HepG2 (cell line): ENCODE data around the gene PIP5K1C. TPM values are rescaled to one million over a fixed set of nuclear protein-coding genes. Genes with fewer than 3 reads are reported as not detected.

Experiments used
- MEIS1 ChIP-seq: sonication (generic); formaldehyde crosslinking; IDR thresholded peaks from 2 replicates; pipeline ENCODE4 v1.9.0; 2021; ENCODE audit warnings: mild to moderate bottlenecking, missing genetic modification reagents, moderate library complexity, borderline replicate concordance
- RFXAP ChIP-seq: sonication (generic); formaldehyde crosslinking; IDR thresholded peaks from 2 replicates; pipeline ENCODE4 v1.4.0; 2020; ENCODE audit warnings: missing genetic modification reagents, borderline replicate concordance
- SIN3B ChIP-seq: fragments of 150-350 bp; IDR thresholded peaks from 2 replicates; pipeline ENCODE4 v1.6.1; 2014; ENCODE audit warnings: low read length
- SRSF1 ChIP-seq: fragments of 200-400 bp; formaldehyde crosslinking; optimal IDR thresholded peaks from 2 replicates; pipeline ENCODE3; 2017; ENCODE audit warnings: mild to moderate bottlenecking, low read depth, low read length, moderate library complexity
- SYNCRIP ChIP-seq: fragments of 200-400 bp; formaldehyde crosslinking; IDR thresholded peaks from 2 replicates; pipeline ENCODE4 v1.6.1; 2018; ENCODE audit warnings: mild to moderate bottlenecking, low read depth, low read length; ENCODE audit not compliant: insufficient read depth
- polyA plus RNA-seq, 8 experiments: library from polyadenylated mRNA; depleted of rRNA in 3 of 8; stranded (reverse) in 7 of 8; unstranded in 1 of 8; fragments of >200 nt; fragmentation: Illumina TruSeq in 4 of 8; extraction: Trizol in 4 of 8; gene quantifications; 2 replicates each; pipeline versions ENCODE4 v1.2.1 to v1.2.3, GENCODE V29; 2011 to 2016; ENCODE audit warnings: low read depth in 4 of 8, missing spikeins in 1 of 8, mixed read lengths in 1 of 8; ENCODE audit not compliant: insufficient read depth in 1 of 8
- total RNA-seq, 5 experiments: library from RNA; depleted of rRNA; stranded (reverse); fragments of >200 nt; fragmentation: Illumina TruSeq; extraction: Trizol; gene quantifications; 2 replicates each; pipeline ENCODE4 v1.2.3, GENCODE V29; 2016; ENCODE audit warnings: low read depth in 1 of 5
- TF ChIP-seq, protein P1 (sequence below): IDR thresholded peaks from 2 replicates; pipeline ENCODE4 v1.6.1; 2016; ENCODE audit warnings: low read depth, missing genetic modification reagents, missing compliant biosample characterization
- TF ChIP-seq, protein P2 (sequence below): sonication (generic); formaldehyde crosslinking; IDR thresholded peaks from 2 replicates; pipeline ENCODE4 v1.9.0; 2021; ENCODE audit warnings: missing genetic modification reagents, borderline replicate concordance
- TF ChIP-seq, protein P3 (sequence below): IDR thresholded peaks from 2 replicates; pipeline ENCODE4 v1.6.1; 2016; ENCODE audit warnings: missing genetic modification reagents, missing compliant biosample characterization
- TF ChIP-seq, protein P4 (sequence below): sonication (generic); formaldehyde crosslinking; IDR thresholded peaks from 2 replicates; pipeline ENCODE4 v1.8.0; 2022; ENCODE audit warnings: mild to moderate bottlenecking, missing genetic modification reagents, moderate library complexity
- TF ChIP-seq, protein P5 (sequence below): sonication (generic); formaldehyde crosslinking; IDR thresholded peaks from 2 replicates; pipeline ENCODE4 v1.9.0; 2022; ENCODE audit warnings: low read depth, missing genetic modification reagents

The PIP5K1C gene
- total and polyA plus RNA-seq, 2 of the 13 experiments (the other 11 are each of a cell fraction or from before 2014, with no cell fraction given) = 3.6 to 4.3 TPM

DNA sequence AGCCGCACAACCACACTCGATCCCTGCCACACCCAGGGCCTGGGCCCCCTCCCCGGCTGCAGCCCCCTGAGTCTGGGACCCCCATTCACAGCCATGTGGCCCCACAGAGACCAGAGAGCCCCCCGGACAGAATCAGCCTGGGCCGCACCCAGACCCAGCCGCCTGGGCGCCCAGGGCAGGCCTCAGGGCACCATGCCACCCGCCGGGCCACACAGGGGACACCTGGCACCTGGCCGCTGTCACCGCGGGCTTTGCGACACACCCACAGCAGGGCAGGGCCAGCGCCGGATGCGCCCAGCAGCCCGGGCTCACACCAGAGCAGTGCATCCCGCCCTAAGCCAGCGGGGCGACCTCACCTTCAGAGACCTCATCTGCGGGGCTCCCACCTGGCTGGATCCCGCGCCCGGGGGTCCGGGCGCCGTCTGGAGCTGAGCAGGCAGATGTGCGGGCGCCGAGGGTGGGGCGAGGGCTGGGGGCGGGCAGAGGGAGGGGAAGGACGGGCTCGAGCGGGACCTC, 94.0 kb downstream of the PIP5K1C start (continued):
- TF ChIP-seq, protein P1, sequence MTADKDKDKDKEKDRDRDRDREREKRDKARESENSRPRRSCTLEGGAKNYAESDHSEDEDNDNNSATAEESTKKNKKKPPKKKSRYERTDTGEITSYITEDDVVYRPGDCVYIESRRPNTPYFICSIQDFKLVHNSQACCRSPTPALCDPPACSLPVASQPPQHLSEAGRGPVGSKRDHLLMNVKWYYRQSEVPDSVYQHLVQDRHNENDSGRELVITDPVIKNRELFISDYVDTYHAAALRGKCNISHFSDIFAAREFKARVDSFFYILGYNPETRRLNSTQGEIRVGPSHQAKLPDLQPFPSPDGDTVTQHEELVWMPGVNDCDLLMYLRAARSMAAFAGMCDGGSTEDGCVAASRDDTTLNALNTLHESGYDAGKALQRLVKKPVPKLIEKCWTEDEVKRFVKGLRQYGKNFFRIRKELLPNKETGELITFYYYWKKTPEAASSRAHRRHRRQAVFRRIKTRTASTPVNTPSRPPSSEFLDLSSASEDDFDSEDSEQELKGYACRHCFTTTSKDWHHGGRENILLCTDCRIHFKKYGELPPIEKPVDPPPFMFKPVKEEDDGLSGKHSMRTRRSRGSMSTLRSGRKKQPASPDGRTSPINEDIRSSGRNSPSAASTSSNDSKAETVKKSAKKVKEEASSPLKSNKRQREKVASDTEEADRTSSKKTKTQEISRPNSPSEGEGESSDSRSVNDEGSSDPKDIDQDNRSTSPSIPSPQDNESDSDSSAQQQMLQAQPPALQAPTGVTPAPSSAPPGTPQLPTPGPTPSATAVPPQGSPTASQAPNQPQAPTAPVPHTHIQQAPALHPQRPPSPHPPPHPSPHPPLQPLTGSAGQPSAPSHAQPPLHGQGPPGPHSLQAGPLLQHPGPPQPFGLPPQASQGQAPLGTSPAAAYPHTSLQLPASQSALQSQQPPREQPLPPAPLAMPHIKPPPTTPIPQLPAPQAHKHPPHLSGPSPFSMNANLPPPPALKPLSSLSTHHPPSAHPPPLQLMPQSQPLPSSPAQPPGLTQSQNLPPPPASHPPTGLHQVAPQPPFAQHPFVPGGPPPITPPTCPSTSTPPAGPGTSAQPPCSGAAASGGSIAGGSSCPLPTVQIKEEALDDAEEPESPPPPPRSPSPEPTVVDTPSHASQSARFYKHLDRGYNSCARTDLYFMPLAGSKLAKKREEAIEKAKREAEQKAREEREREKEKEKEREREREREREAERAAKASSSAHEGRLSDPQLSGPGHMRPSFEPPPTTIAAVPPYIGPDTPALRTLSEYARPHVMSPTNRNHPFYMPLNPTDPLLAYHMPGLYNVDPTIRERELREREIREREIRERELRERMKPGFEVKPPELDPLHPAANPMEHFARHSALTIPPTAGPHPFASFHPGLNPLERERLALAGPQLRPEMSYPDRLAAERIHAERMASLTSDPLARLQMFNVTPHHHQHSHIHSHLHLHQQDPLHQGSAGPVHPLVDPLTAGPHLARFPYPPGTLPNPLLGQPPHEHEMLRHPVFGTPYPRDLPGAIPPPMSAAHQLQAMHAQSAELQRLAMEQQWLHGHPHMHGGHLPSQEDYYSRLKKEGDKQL (CRISPR knock-in tag) = no peak
- TF ChIP-seq MEIS1 (no peak), SYNCRIP (no peak), RFXAP (CRISPR knock-in tag) (no peak), SIN3B (no peak), SRSF1 (no peak)
- TF ChIP-seq, protein P2, sequence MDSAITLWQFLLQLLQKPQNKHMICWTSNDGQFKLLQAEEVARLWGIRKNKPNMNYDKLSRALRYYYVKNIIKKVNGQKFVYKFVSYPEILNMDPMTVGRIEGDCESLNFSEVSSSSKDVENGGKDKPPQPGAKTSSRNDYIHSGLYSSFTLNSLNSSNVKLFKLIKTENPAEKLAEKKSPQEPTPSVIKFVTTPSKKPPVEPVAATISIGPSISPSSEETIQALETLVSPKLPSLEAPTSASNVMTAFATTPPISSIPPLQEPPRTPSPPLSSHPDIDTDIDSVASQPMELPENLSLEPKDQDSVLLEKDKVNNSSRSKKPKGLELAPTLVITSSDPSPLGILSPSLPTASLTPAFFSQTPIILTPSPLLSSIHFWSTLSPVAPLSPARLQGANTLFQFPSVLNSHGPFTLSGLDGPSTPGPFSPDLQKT (CRISPR knock-in tag) = no peak
- TF ChIP-seq, protein P3, sequence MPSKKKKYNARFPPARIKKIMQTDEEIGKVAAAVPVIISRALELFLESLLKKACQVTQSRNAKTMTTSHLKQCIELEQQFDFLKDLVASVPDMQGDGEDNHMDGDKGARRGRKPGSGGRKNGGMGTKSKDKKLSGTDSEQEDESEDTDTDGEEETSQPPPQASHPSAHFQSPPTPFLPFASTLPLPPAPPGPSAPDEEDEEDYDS (CRISPR knock-in tag) = no peak
- TF ChIP-seq, protein P4, sequence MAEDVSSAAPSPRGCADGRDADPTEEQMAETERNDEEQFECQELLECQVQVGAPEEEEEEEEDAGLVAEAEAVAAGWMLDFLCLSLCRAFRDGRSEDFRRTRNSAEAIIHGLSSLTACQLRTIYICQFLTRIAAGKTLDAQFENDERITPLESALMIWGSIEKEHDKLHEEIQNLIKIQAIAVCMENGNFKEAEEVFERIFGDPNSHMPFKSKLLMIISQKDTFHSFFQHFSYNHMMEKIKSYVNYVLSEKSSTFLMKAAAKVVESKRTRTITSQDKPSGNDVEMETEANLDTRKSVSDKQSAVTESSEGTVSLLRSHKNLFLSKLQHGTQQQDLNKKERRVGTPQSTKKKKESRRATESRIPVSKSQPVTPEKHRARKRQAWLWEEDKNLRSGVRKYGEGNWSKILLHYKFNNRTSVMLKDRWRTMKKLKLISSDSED (CRISPR knock-in tag) = no peak
- TF ChIP-seq, protein P5, sequence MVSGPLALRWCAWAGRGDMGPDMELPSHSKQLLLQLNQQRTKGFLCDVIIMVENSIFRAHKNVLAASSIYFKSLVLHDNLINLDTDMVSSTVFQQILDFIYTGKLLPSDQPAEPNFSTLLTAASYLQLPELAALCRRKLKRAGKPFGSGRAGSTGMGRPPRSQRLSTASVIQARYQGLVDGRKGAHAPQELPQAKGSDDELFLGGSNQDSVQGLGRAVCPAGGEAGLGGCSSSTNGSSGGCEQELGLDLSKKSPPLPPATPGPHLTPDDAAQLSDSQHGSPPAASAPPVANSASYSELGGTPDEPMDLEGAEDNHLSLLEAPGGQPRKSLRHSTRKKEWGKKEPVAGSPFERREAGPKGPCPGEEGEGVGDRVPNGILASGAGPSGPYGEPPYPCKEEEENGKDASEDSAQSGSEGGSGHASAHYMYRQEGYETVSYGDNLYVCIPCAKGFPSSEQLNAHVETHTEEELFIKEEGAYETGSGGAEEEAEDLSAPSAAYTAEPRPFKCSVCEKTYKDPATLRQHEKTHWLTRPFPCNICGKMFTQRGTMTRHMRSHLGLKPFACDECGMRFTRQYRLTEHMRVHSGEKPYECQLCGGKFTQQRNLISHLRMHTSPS (CRISPR knock-in tag) = 0 out of 2 replicates have a peak, but pooled peaks have one; percentile 47
